ENCODE results near the gene TMEM132D.

TMEM132D gene

DNA sequence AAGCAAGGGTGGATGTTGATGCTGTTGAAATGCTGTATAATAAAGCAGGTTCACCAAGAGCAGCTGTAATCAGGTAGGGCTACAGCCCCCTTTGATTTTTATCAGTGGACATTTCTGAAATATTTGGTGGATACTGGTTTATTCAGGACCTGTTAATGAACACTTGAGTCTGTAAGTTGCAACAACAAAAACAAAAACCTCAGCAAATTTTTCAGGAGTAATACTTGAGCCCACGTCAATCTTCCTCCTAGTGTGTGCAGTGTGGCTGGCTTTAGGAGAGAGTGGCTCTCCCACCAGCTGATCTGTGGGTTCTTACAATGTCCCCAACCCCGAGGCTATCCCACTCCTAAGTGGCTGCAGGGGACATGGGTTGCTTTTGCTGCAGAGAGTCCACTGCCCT lies 702.8 kb downstream of the TMEM132D start:
- H3K4me1 ChIP-seq (ENCODE audit: low read depth, poor library complexity, severe bottlenecking), result no peaks in the 10 kb centered on the region
- H3K4me2 ChIP-seq, result no peak overlapping the region
- H3K4me3 ChIP-seq (IDR thresholded peaks at IDR 0.05; ENCODE audit: insufficient read depth, low read depth, low read length), result no peak overlapping the region
- H4K20me1 ChIP-seq (ENCODE audit: insufficient read depth), result no peaks in the 10 kb centered on the region
- TF ChIP-seq, protein P1, sequence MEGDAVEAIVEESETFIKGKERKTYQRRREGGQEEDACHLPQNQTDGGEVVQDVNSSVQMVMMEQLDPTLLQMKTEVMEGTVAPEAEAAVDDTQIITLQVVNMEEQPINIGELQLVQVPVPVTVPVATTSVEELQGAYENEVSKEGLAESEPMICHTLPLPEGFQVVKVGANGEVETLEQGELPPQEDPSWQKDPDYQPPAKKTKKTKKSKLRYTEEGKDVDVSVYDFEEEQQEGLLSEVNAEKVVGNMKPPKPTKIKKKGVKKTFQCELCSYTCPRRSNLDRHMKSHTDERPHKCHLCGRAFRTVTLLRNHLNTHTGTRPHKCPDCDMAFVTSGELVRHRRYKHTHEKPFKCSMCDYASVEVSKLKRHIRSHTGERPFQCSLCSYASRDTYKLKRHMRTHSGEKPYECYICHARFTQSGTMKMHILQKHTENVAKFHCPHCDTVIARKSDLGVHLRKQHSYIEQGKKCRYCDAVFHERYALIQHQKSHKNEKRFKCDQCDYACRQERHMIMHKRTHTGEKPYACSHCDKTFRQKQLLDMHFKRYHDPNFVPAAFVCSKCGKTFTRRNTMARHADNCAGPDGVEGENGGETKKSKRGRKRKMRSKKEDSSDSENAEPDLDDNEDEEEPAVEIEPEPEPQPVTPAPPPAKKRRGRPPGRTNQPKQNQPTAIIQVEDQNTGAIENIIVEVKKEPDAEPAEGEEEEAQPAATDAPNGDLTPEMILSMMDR (conservative IDR thresholded peaks at IDR 0.05; ENCODE audit: low read depth, low read length), result no peak
- H3K9ac ChIP-seq, result no peak overlapping the region
- H3K36me3 ChIP-seq (ENCODE audit: insufficient read depth), result no peaks in the 10 kb centered on the region
- H3K27me3 ChIP-seq (ENCODE audit: insufficient read depth, low read depth), result no peaks in the 10 kb centered on the region
- H3K79me2 ChIP-seq (ENCODE audit: insufficient read depth, low read depth), result no peaks in the 10 kb centered on the region
- no peak overlapping the region for H3K27ac ChIP-seq
- no peak overlapping the region for H2AFZ ChIP-seq (ENCODE audit: low read depth)

DNA sequence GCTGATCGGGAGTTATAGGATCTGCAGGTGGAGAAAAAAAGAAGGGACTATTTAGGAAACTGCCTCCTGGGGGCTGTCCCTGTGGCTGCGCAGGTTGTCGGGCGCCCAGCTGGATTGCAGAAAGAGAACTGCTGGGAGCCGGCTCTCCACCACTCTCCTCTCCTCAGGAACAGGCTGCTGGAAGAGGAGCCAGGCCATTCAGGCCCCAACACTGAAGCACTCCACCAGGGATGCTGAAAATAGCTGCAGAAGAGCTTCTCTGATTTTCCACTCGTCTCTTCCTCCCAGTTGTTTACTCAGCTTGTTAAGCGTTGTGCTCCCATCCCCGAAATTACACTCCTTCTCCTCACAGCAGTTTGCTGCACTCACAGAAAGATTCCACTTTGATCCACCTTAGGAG lies 703.2 kb downstream of the TMEM132D start:
- H2AFZ ChIP-seq (ENCODE audit: low read depth), result no peak overlapping the region
- no peaks in the 10 kb centered on the region for H4K20me1 ChIP-seq (ENCODE audit: insufficient read depth)
- no peaks in the 10 kb centered on the region for H3K4me1 ChIP-seq (ENCODE audit: low read depth, poor library complexity, severe bottlenecking)
- H3K4me2 ChIP-seq, result no peak overlapping the region
- no peaks in the 10 kb centered on the region for H3K27me3 ChIP-seq (ENCODE audit: insufficient read depth, low read depth)
- no peaks in the 10 kb centered on the region for H3K79me2 ChIP-seq (ENCODE audit: insufficient read depth, low read depth)
- H3K27ac ChIP-seq, result no peak overlapping the region
- no peak overlapping the region for H3K4me3 ChIP-seq (IDR thresholded peaks at IDR 0.05; ENCODE audit: insufficient read depth, low read depth, low read length)
- no peaks in the 10 kb centered on the region for H3K36me3 ChIP-seq (ENCODE audit: insufficient read depth)
- TF ChIP-seq, protein P1 (conservative IDR thresholded peaks at IDR 0.05; ENCODE audit: low read depth, low read length), result no peak
- H3K9ac ChIP-seq, result no peak overlapping the region

DNA sequence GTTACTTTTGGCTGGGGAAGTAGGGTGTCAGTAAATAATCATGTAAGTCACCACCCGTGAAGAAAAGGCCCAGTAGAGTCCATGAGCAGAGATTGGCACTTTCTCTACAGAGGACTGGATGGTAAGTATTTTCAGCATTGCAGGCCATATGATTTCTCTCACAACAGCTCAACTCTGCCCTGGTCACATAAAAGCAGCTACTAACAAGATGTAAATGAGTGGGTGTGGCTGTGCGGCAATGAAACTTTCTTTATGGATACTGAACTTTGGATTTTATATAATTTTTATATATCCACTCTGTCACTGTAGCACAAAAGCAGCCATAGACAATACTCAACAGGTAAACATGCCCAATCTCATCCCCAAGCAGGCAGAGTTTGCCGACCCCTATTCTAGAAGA lies 706.9 kb downstream of the TMEM132D start:
- no peak overlapping the region for H3K27ac ChIP-seq
- no peaks in the 10 kb centered on the region for H3K36me3 ChIP-seq (ENCODE audit: insufficient read depth)
- H2AFZ ChIP-seq (ENCODE audit: low read depth), result no peak overlapping the region
- no peak overlapping the region for H3K4me3 ChIP-seq (IDR thresholded peaks at IDR 0.05; ENCODE audit: insufficient read depth, low read depth, low read length)
- no peaks in the 10 kb centered on the region for H3K4me1 ChIP-seq (ENCODE audit: low read depth, poor library complexity, severe bottlenecking)
- no peaks in the 10 kb centered on the region for H3K27me3 ChIP-seq (ENCODE audit: insufficient read depth, low read depth)
- H3K9ac ChIP-seq, result no peak overlapping the region
- H3K4me2 ChIP-seq, result no peak overlapping the region
- H4K20me1 ChIP-seq (ENCODE audit: insufficient read depth), result no peaks in the 10 kb centered on the region
- H3K79me2 ChIP-seq (ENCODE audit: insufficient read depth, low read depth), result no peaks in the 10 kb centered on the region
- TF ChIP-seq, protein P1 (conservative IDR thresholded peaks at IDR 0.05; ENCODE audit: low read depth, low read length), result no peak

DNA sequence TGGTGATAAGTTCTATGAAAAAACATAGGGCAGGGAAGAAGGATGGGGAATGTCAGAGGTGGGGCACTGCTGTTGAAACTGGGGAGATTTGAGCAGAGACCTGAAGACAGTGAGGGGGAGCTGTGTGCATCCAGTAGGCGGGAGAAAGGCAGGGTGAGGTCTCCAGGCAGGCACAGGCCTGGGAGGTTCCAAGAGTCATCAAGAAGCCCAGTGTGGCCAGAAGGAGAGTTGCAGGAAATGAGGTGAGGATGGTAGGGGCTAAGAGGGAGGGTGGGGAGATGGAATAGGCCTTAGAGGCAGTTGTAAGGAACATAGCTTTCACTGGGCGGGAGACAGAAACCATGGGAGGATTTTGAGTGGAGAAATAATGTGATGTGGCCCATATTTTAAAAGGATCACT lies 708.7 kb downstream of the TMEM132D start:
- no peak overlapping the region for H3K4me3 ChIP-seq (IDR thresholded peaks at IDR 0.05; ENCODE audit: insufficient read depth, low read depth, low read length)
- TF ChIP-seq, protein P1 (conservative IDR thresholded peaks at IDR 0.05; ENCODE audit: low read depth, low read length), result no peak
- no peaks in the 10 kb centered on the region for H4K20me1 ChIP-seq (ENCODE audit: insufficient read depth)
- no peaks in the 10 kb centered on the region for H3K79me2 ChIP-seq (ENCODE audit: insufficient read depth, low read depth)
- no peak overlapping the region for H2AFZ ChIP-seq (ENCODE audit: low read depth)
- no peak overlapping the region for H3K4me2 ChIP-seq
- H3K4me1 ChIP-seq (ENCODE audit: low read depth, poor library complexity, severe bottlenecking), result no peaks in the 10 kb centered on the region
- no peak overlapping the region for H3K27ac ChIP-seq
- H3K27me3 ChIP-seq (ENCODE audit: insufficient read depth, low read depth), result no peaks in the 10 kb centered on the region
- H3K36me3 ChIP-seq (ENCODE audit: insufficient read depth), result no peaks in the 10 kb centered on the region
- H3K9ac ChIP-seq, result no peak overlapping the region
